ENCODE results near the gene TCL1A.
"Not testable (repeated sequence)": the region's sequence is repeated elsewhere in the genome, so short reads cannot be mapped to it uniquely, and the experiment has no call there.

Gene TCL1A

DNA sequence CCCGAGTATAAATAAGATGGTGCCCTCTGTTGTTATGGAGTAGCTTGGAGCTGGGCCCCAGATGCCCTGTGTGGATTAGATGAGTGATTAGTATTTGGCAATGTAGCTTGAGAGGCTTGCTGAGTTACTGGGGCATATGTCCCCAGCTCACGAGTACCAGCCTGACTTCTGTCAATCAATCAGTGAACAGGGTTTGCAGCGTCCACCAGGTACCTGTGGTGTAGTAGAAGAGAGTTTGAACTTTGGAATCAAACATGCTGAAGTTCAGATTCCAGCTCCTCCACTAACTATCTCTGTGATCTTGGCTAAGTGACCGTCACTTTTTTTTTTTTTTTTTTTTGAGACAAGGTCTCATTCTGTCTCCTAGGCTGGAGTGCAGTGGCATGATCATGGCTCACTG is 39.3 kb downstream of the TCL1A start:
- H3K4me1 Mint-ChIP-seq (ENCODE audit: low read depth), result peaks cover 2% of the 10 kb centered on the region
- no peaks in the 10 kb centered on the region for H3K36me3 Mint-ChIP-seq (ENCODE audit: low read depth)
- no peak overlapping the region for H3K27ac Mint-ChIP-seq
- peaks cover 13% of the 10 kb centered on the region for H3K27me3 Mint-ChIP-seq
- H3K9me3 Mint-ChIP-seq, result no peaks in the 10 kb centered on the region
- no peak overlapping the region for H3K4me3 Mint-ChIP-seq

DNA sequence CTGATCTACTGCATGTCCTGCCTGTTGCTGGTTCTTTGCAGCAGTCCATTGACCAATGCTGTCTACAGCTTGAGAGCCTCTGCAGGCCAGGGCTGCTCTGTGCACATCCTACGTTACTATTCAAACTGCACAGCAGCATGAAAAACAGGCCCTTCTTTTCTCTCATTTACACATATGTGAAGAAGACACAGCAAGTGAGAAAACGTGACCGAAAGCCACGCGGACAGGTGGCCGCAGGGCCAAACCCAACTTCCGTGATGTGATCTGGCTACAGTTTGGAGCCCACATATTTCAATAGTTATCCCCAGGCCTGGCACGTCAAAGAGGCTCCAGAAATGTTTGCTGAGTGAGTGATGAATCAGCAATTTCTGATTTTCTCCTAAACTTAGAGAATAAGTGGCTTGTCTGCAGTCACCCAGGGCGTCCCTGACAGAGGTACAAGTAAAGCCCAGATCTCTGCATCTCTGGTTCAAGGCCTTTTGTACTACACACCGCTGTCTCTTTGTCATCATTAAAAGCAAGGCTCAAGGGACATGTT is 45.6 kb downstream of the TCL1A start:
- H3K4me1 Mint-ChIP-seq (ENCODE audit: low read depth), result peaks cover 14% of the 10 kb centered on the region
- H3K36me3 Mint-ChIP-seq (ENCODE audit: low read depth), result no peaks in the 10 kb centered on the region
- no peak overlapping the region for H3K4me3 Mint-ChIP-seq
- no peaks in the 10 kb centered on the region for H3K9me3 Mint-ChIP-seq
- peaks cover 7% of the 10 kb centered on the region for H3K27me3 Mint-ChIP-seq
- H3K27ac Mint-ChIP-seq, result no peak overlapping the region

DNA sequence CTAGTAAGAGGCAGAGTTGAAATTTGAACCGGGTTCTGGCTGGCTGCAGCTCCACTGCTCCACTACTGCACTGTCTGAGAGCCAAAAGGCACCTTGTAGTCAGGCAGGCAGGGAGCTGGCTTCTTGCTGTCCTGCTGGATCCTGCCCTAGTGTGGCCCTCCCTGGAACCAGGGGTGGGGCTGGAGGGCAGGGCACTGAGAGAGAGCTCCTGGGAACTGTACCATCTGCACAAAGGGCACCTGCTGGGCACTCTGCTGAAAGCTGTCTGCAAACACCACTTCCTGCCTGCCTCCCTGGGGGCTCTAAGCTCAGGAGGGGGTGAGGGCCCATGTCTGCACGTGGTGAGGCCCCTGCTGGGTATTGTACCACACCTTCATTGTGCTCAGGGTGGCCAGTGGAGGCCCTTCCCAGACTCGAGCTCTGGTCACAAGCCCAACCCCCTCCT is 46.7 kb downstream of the TCL1A start:
- Mint-ChIP-seq H3K4me1 (ENCODE audit: low read depth) (peaks cover 21% of the 10 kb centered on the region), H3K27ac (no peak overlapping the region), H3K9me3 (no peaks in the 10 kb centered on the region), H3K27me3 (peaks cover 8% of the 10 kb centered on the region), H3K4me3 (no peak overlapping the region), H3K36me3 (ENCODE audit: low read depth) (no peaks in the 10 kb centered on the region)

DNA sequence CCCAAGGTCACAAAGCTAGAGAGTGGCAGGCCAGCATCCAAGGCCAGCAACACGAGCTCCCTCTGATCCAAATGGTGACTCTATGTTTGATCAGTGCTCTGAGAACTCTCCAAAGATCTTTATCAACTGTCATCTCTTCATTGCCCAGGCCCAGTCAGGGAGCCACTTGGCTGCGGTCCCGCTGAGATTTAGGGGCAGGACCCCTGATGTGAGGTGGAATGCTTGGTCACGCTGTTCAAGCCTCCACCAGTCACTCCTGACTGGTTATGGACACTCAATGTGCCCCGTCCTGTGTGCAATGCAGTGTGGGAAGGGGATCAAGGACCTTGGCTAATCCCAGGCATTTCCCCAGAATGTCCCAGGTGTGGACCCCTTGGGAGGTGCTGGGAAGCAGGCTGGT is 47.5 kb downstream of the TCL1A start:
- H3K4me1 Mint-ChIP-seq (ENCODE audit: low read depth), result peaks cover 24% of the 10 kb centered on the region

DNA sequence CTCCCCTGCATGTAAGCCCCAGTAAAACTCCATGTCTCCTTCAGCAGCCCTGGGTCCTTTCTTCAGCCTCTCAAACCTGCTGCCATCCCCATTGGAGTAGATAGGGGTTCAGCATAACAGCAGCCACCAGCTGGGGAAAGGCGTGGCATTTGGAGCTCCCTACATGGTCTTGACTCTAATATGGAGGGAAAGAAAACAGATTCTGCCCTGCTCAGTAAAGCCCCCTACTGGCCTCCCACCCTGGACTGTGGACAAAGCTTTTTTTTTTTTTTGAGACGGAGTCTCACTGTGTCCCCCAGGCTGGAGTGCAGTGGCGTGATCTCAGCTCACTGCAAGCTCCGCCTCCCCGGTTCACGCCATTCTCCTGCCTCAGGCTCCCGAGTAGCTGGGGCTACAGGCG is 48.4 kb downstream of the TCL1A start:
- H3K27ac Mint-ChIP-seq; H3K9me3 Mint-ChIP-seq; H3K36me3 Mint-ChIP-seq (ENCODE audit: low read depth); H3K4me3 Mint-ChIP-seq: not testable (repeated sequence)
- H3K4me1 Mint-ChIP-seq (ENCODE audit: low read depth), result peaks cover 24% of the 10 kb centered on the region
- H3K27me3 Mint-ChIP-seq, result peaks cover 16% of the 10 kb centered on the region

More for the DNA sequence above, 47.5 kb downstream of the TCL1A start:
- peaks cover 11% of the 10 kb centered on the region for H3K27me3 Mint-ChIP-seq
- H3K36me3 Mint-ChIP-seq (ENCODE audit: low read depth), result no peaks in the 10 kb centered on the region
- peak overlapping the region; percentile 31 for H3K27ac Mint-ChIP-seq
- no peaks in the 10 kb centered on the region for H3K9me3 Mint-ChIP-seq
- H3K4me3 Mint-ChIP-seq, result no peak overlapping the region

DNA sequence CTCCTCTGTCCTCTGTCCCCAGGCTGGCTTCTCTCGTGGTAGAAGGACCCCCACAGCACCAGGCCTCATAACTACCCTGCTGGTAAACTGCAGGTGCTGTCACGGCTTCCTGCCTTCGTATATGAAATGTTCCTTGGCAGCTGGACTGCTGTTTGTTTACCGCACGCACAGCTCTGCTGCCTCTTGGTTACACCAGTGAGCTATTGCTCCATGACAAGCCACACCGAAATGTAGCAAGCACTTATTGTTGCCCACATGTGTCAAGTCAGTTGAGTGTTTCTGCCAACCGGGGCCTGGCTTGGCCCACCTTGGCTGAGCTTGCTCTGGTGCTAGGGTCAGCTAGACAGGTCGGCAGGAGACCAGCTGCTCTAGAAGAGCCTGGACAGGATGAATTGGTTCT is 49.4 kb downstream of the TCL1A start:
- Mint-ChIP-seq H3K9me3 (no peaks in the 10 kb centered on the region), H3K27me3 (peaks cover 12% of the 10 kb centered on the region), H3K4me3 (peak overlapping the region; percentile 30), H3K36me3 (ENCODE audit: low read depth) (no peaks in the 10 kb centered on the region), H3K27ac (peak overlapping the region; percentile 49), H3K4me1 (ENCODE audit: low read depth) (peaks cover 24% of the 10 kb centered on the region)

DNA sequence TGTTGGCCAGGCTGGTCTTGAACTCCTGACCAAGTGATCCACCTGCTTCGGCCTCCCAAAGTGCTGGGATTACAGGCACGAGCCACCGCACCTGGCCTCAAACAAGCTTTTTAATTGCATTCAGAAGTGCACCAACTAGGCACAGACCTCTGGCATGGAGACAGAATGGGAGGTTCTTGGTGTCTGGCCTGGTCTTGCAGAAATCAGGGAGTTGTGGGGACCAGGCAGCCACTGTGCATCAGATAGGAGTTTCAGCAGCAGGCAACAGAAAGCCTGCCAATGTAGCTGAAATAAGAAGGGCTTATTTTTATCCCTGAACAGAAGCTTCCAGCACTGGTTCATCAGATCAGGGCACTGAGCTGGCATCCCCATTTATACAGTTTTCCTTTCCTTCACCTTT is 49.9 kb downstream of the TCL1A start:
- Mint-ChIP-seq H3K4me3 (no peak overlapping the region), H3K4me1 (ENCODE audit: low read depth) (peaks cover 24% of the 10 kb centered on the region), H3K36me3 (ENCODE audit: low read depth) (no peaks in the 10 kb centered on the region), H3K9me3 (no peaks in the 10 kb centered on the region), H3K27me3 (peaks cover 12% of the 10 kb centered on the region), H3K27ac (no peak overlapping the region)

DNA sequence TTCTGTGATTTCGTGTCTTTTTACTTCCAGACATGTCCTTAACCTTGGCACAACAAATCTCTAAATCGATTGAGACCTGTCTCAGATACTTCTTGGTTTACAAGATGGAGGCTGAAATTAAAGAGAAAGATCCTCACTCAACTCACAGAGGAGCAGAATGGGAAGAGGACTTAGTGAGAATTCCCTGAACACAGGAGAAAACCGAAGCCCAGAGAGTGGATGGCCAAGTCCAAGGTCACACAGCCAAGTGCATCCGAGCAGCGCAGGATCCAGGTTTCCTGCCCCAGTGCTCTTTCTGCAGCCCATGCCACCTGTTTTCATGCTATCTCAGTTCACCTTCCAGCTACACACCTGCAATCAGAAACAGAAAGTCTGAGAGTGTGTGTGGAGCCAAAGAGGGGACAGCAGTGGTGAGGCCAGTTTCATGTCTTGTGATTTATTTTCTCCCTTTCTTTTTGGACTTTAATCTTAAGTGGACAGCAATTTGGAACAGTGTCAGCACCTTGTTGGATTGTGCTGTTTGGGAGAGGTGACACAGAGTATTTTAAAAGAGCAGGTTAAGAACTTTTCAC is 50.6 kb downstream of the TCL1A start:
- Mint-ChIP-seq H3K4me3 (peak overlapping the region; percentile 47), H3K4me1 (ENCODE audit: low read depth) (peaks cover 24% of the 10 kb centered on the region), H3K36me3 (ENCODE audit: low read depth) (no peaks in the 10 kb centered on the region), H3K27me3 (peaks cover 16% of the 10 kb centered on the region), H3K9me3 (no peaks in the 10 kb centered on the region), H3K27ac (peak overlapping the region; percentile 54)

DNA sequence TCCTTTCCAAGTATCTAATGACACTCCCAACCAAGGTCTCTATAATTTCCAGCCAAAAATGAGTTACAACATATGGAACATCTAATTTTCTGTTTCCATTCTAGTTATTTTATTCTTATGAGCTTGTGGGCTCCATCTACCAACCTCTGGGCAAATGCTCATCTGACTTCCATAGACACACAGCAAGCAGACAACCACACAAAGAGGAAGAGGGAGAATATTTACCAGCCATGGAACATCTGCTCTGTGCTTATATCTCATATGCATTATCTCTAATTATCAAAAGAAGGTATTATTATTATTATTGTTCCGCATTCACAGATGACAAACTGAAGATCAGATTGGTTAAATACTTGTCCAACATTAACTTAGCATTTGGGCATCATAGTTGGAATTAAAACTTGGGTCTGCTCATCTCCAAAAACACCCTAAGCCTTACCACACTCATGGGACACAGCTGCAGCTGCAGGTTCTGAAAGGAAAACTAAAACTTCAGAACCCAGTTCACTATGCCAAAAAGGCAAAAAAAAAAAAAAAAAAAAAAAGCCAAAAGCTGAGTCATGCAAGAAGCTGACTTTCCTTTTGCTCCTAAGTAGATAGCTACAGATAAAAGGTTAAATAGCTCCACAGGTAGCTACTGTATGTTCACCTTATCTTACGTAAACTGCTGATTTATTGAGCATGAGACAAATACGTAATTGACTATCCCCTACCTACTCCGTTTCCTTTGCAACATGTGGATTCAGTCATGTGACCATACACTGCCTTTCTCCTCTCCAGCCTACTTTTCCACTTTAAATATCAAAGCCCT is 51.3 kb downstream of the TCL1A start:
- no peaks in the 10 kb centered on the region for H3K36me3 Mint-ChIP-seq (ENCODE audit: low read depth)
- no peak overlapping the region for H3K27ac Mint-ChIP-seq

DNA sequence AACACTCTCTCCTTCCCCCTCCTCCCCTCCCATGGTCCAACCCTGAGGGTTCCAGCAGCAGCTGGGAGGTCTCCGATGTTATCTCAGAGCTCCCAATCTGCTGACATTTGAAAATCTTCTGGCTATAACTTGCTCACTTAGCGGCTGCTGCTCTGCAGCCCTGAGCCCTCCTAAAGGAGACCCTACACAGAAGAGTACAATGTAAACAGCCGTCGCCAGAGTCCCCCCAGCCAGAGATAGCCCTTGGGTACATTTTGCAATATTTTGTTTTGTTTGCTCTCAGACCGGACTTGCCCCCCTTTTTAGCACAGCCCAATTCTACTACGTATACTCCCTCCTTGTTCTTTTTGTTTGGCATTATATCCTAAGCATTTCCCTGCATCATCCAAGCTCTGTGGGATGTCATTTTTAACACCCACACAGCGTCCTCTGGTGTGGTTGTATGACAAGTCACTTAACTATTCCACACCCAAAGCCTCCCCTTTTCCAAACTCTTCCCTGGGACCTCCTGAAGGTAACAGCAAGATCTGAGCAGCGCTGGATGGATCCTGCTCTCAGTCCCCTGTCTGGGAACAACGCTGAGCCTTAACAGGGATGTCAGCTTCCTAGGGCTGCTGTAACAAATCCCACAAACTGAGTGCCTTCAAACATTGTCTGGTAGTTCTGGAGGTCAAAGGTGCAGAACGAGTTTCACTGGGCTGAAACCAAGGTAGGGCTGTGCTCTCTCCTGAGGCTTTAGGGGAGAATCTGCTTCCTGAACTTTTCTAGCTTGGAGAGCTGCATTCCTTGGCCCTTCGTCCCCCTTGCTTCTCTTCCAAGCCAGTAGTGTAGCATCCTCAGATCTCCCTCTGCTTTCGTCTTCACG is 53.0 kb downstream of the TCL1A start:
- Mint-ChIP-seq H3K4me3 (no peak overlapping the region), H3K27ac (no peak overlapping the region), H3K27me3 (peaks cover 13% of the 10 kb centered on the region), H3K9me3 (no peaks in the 10 kb centered on the region), H3K4me1 (ENCODE audit: low read depth) (peaks cover 15% of the 10 kb centered on the region), H3K36me3 (ENCODE audit: low read depth) (no peaks in the 10 kb centered on the region)

More for the DNA sequence above, 51.3 kb downstream of the TCL1A start:
- H3K4me1 Mint-ChIP-seq (ENCODE audit: low read depth), result peaks cover 21% of the 10 kb centered on the region
- H3K27me3 Mint-ChIP-seq, result peaks cover 16% of the 10 kb centered on the region
- H3K4me3 Mint-ChIP-seq, result peak overlapping the region; percentile 47
- H3K9me3 Mint-ChIP-seq, result no peaks in the 10 kb centered on the region

DNA sequence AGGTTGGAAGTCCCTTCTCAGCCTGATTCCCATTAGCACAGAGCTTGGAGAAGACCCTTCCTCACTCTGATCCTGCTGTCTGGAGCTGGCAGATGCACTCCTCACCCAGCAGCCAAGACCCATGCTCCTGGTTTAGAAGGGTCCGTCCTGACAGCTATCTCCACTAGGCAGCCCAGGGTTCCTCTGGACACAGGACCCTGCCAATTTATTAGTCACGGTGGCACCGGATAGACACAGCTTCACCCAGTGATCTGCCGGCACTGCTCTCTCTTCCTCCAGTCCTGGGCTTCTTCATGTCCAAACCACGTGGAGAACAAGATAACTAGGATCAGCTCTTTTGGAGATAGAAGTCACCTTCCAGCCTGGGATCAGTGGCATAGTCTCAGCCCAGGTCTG is 53.9 kb downstream of the TCL1A start:
- H3K27ac Mint-ChIP-seq, result no peak overlapping the region
- peaks cover 15% of the 10 kb centered on the region for H3K4me1 Mint-ChIP-seq (ENCODE audit: low read depth)
- no peaks in the 10 kb centered on the region for H3K9me3 Mint-ChIP-seq
- no peak overlapping the region for H3K4me3 Mint-ChIP-seq
- peaks cover 15% of the 10 kb centered on the region for H3K27me3 Mint-ChIP-seq
- H3K36me3 Mint-ChIP-seq (ENCODE audit: low read depth), result no peaks in the 10 kb centered on the region
